GM18526 (cell line): ENCODE data around the gene CFAP299.

Source experiments
- POLR2A ChIP-seq: IDR thresholded peaks from 3 replicates; pipeline ENCODE4 v1.6.1; 2011; ENCODE audit not compliant: insufficient read length; ENCODE audit errors: extremely low read depth

CFAP299 gene

DNA sequence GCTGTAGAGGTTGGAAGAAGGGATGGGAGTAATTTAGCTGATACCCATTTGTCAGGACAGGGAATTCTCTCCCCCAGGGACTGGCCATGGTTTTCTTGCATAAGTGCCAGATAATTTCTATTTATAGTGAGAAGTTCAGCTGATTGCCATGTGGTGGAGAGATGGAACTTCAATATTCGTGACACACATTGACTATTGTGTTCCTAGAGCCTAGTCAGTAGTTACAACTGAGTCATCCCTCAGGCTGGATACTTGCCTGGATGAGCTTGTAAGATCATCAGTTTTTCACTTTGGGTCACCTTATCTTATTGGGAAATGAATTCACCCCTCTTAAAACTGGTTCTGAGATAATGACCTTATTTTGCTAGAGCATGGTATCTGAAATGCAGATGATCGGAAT lies 32.2 kb downstream of the CFAP299 start:
- no peak for TF ChIP-seq POLR2A

DNA sequence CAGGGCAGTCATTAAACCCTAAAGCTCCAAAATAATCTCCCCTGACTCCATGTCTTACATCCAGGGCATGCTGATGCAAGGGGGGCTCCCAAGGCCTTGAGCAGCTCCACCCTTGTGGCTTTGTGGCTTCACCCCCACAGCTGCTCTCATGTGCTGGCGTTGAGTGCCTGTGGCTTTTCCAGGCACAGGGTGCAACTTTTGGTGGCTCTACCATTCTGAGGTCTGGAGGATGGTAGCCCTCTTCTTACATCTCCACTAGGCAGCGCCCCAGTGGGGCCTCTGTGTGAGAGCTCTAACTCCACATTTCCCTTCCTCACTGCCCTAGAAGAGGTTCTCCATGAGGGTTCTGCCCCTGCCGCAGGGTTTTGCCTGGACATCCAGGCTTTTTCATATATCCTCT lies 35.1 kb downstream of the CFAP299 start:
- no peak for TF ChIP-seq POLR2A

DNA sequence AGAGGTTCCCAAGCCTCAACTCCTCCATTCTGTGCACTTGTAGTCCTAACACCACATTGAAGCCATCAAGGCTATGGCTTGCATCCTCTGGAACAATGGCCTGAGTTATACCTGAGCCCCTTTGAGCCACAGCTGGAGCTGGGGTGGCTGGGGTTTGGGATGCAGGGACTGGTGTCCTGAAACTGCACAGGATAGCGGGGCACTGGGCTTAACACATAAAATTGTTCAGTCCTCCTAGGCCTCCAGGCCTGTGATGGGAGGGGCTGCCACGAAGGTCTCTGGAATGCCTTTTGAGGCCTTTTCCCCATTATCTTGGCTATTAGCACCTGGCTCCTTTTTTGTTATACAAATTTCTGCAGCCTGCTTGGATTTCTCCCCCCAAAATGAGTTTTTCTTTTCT lies 35.5 kb downstream of the CFAP299 start:
- TF ChIP-seq POLR2A = no peak

DNA sequence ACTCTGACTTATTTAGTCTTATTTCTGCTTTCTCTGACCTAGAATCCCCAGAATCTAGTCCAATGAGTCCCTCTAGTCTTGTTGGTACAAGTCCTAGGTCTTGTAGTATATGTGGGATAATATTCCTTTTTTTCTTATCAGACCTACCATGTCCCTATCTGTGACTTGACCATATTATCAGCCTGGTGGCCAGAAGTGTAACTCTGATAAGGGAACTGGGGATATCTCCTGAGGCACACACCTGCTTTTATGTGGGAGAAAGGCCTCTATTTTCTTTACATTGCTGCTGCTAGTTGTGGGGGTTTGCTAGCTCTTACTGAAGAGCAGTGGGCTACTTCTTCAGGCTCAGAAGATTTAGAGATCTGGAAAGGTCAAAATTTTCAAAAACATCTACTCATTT lies 38.6 kb downstream of the CFAP299 start:
- no peak for TF ChIP-seq POLR2A

DNA sequence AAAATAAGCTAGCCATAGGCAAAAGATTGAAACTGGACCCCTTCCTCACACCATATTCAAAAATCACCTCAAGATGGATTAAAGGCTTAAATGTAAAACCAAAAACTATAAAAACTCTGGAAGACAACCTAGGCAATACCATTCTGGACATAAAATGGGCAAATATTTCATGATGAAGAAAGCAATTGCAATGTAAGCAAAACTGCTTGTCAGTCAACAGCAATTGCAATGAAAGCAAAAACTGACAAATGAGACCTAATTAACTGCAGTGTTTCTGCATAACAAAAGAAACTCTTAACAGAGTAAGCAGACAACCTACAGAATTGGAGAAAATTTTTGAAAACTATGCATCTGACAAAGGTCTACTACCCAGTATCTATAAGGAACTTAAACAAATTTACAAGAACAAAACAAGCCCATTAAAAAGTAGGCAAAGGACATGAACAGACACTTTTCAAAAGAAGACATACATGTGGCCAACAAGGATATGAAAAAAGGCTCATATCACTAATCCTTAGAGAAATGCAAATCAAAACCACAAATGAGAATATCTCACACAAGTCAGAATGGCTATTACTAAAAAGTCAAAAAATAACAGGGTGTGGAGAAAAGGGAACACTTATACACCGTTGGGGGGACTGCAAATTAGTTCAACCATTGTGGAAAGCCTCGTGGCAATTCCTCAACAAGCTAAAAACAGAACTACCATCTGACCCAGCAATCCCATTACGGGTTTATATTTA lies 46.7 kb downstream of the CFAP299 start:
- TF ChIP-seq POLR2A = no peak

DNA sequence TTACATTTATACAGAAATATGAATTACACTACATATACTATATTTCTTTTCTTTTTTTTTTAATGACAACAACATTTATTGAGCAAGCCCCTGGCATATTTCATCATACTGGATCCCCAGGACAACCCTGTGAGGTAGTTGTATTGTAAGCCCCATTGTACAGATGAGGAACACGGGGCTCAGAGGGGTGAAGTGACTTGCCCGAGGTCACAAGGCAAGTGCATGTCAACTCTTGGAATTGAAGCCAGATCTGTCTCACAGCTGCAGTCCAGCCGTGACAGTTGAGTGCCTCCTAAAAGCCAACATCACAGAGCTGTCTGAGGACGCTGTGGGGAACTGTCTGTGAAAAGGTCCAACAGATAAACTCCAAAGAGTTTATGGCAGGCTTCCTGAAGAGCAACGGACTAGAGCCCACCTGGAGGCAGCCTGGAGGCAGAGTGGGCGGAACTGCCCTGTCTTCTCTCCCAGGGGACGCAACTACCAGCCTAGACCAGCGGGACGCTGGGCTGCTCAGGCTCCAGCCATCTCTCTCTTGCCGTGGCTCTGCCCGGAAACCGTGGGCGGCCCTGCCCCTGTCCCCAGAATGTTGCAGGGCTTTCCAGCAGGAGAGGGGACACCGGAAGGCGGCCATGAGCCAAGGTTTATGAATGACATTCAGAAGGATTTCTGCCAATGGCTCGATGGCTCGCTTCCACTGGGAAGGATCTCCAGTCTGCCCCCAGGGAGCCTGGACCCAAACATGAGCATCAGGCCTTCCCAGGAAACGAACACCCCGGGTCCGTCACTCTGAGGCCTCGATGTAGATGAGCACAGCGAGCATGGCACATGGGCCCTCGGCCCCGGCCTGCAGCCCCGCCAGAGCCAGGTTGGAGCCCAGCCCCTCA lies 50.1 kb downstream of the CFAP299 start:
- no peak for TF ChIP-seq POLR2A

DNA sequence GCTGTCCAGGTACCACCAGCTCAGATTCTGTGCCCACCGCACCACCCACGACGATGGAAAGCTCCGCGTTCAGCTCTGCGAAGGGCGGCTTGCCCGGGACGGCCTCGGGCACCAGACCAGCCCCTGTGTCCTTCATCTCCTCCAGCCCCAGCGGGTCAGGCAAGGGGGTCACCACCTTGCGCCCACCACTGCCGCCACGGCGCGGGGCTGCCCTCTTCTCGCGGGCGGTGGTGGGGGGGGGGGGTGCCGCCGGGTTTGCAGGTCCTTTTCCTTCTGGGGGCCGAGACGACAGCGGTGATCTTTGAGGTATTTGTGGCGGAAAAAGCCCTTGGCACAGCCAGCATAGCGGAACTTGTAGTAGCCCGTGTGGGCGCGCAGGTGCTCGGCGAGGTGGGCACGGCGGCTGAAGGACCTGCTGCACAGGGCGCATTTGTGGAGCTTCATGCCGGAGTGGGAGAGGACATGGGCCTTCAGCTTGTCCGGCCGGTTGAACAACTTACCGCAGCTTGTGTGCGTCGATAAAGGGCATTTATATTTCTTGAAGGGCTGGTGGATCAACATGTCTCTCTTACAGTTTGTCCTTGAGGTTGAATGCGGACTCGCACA lies 50.9 kb downstream of the CFAP299 start:
- no peak for TF ChIP-seq POLR2A

DNA sequence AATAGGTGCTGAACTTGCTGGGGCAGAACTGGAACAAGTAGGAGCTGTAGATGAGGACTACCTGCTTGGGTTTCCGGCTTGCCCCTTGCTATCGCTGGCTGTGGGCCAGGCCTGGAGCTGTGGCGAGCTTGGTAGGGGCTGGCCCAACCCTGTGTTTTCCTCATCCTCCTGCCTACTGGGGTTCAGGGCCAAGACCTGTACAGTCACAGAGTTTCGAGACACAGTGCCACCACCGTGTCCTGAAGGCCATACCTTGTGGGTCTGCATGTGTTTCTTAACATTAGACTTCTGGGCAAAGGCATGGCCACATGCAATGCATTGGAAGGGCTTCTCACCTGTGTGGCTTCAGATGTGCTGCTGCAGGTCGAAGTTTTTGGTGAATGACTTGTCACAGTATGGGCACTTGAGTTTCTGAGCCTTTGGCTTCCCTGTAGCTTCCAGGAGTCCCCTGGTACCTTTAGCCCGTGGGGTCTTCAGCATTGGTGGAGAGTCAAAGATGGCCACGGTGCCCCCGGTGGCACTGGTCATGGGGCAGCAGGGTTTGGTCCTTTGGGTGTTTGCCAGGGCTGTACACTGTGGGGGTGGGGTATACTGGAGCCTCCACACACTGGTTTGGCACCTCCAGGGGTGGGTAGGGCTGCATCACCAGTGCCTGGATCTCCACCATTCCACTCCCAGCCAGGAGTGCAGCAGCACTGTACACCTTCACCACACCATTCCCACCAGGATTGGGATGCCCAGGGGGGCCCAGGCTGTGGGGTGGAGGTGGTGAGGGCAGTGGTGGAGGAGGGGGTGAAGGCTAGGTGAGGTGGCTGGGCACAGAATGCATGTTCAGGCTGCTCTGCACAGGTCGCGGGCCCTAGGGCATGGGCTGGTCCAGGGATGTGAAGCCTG lies 52.1 kb downstream of the CFAP299 start:
- TF ChIP-seq POLR2A = no peak

DNA sequence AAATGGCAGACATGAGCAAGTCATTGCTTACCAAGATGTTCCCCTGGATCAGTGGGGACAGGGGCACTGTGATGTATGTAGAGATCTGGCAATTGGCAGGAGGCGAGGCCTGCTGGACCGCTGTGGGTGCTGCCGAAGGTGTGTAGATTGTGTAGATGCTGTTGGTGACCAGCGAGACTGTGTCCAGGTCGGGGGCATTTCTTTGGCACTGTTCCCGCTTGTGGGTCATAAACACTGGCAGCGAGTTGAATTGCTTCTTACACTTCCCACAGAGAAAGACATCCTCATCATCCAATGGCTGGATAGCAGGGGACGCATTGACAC lies 52.7 kb downstream of the CFAP299 start:
- no peak for TF ChIP-seq POLR2A

DNA sequence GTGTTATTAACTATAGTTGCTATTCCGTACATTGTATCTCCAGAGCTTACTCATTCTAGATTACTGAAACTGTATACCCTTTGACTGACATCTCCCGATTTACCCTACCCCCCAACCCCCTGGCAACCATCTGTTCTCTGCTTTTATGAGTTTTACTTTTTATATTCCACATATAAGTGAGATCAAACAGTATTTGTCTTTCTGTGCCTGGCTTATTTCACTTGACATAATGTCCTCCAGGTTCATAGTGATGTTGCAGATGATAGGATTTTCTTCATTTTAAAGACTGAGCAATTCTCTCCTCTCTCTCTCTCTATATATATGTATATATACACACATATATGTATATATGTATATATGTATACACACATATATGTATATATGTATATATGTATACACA lies 54.6 kb downstream of the CFAP299 start:
- TF ChIP-seq POLR2A = no peak

DNA sequence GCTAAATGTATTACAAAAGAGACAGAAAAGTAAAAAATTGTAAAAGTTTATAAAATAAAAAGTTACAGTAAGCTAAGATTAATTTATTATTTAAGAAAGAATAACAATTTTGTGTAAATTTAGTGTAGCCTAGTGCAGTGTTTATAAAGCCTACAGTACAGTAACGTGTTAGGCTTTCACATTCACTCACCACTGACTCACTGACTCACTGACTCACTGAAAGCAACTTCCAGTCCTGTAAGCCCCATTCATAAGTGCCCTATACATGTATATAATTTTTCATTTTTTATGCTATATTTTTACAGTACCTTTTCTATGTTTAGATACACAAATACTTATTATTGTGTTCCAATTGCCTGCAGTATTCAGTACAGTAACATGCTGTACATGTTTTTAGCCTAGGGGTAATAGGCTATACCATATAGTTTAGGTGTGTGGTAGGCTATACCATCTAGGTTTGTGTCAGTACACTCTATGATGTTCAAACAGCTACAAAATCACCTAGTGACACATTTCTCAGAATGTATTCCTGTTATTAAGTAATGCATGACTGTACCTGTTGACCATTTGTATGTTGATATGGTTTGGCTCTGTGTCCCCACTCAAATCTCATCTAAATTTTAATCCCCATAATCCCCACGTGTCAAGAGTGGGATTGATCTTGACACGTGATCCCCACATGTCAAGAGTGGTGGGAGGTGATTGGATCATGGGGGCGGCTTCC lies 57.9 kb downstream of the CFAP299 start:
- TF ChIP-seq POLR2A = no peak

DNA sequence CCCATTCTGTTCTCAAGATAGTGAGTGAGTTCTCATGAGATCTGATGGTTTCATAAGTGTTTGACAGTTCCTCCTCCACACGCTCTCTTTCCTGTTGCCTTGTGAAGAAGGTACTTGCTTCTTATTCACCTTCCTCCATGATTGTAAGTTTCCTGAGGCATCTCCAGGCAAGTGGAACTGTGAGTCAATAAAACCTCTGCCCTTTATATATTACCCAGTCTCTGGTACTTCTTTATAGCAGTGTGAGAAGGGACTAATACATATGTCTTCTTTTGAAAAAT lies 58.4 kb downstream of the CFAP299 start:
- no peak for TF ChIP-seq POLR2A

DNA sequence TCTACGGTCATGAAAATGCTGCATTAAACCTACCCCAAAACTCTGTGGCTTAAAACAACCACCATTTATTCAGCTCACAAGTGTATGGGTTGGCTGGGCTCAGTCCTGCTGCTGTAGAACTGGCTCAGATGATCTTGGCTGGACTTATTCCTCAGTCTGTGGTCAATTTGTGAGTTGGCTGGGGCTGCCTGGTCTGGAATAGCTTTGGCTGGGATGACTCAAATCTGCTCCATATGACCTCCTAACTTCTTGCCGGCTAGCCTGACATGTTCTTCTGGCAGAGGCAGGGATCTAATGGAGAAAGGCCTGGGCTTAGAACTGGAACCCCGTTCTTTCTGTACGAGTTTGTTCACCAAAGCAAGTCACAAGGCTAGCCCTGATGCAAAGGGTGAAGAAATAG lies 71.7 kb downstream of the CFAP299 start:
- TF ChIP-seq POLR2A = no peak

DNA sequence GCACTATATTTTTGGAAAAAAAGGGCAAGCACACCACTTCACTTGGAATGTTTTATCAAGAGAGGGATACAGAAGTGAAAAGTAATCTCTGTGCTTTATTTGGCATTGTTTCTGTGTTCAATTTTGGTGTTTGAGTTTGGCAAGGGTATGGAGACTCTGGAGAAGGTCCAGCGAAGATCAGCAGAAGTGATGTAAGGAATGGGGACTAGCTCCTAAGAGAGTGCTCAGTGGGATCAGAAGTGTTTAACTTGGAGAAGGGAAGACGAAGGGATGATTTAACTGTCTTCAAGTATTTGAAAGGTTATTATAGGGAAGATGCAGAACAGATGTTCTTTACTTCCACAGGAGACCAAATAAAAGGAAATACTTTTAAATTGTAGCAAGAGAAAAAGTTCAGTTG lies 74.3 kb downstream of the CFAP299 start:
- TF ChIP-seq POLR2A = no peak

DNA sequence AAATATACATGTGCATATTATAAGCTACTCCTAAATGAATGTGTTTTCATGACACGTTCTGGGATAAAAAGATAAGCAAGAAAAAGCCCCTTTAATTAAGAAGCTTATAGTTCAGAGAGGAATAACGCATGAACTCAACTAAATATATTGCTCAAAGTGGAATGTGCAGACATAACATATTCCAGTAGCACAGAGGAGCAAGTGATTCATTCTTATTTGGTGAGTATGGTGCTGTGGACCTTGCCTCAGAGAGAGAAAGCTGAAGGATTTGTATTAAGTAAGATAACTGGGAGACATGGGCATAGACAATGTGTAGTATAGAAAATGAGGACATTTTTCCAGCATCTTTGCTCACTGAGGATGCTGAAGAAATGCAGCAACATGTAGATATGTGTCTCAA lies 76.8 kb downstream of the CFAP299 start:
- TF ChIP-seq POLR2A = no peak

DNA sequence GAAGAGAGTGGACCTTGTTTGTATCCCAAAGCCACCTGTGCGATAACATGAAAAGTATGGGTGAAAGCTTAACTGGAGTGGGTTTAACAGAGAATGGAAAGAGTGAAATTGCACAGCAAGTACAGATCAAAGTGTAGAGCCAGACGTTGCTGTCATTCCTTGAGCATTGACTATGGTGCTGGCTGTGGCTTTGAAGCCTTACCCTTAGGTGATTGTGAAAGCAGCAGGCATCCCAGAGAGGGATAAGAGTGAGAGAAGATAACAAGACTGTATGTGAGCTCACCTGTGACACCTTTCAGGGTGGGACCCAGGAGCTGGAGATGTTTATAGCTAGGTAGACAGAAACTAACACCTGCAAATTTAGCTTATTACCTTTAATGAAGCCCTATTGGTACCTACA lies 77.6 kb downstream of the CFAP299 start:
- no peak for TF ChIP-seq POLR2A
